GM10248 (cell line): ENCODE data around the gene TRIM7.
"Not testable (repeated sequence)": the region's sequence is repeated elsewhere in the genome, so short reads cannot be mapped to it uniquely, and the experiment has no call there.

Experiments used
- CTCF ChIA-PET: fragments of 300-600 bp; sonication (Branson Sonifier 250); formaldehyde crosslinking; extraction: SDS; loops from one replicate; lab custom pipeline; 2021; ENCODE audit warnings: antibody characterized with exemption; lab: Yijun Ruan, JAX
- POLR2A ChIA-PET: fragments of 350-650 bp; sonication (Branson Sonifier 250); formaldehyde crosslinking; extraction: SDS; loops from one replicate; lab custom pipeline; 2020; ENCODE audit warnings: antibody characterized with exemption; lab: Yijun Ruan, JAX
- DNase-seq: peaks from one replicate; pipeline ENCODE4 v3.0.0; 2012; ENCODE audit errors: extremely low spot score
- CTCF ChIP-seq: IDR thresholded peaks from 2 replicates; pipeline ENCODE4 v1.5.1; 2012; ENCODE audit warnings: mild to moderate bottlenecking, low read depth; ENCODE audit errors: extremely low read depth, missing control alignments, control extremely low read depth

The TRIM7 gene

GRCh38 chr5:181181650-181182565 lies 23.1 kb downstream of the TRIM7 start:
- DNase-seq, result peak; percentile 71
- TF ChIP-seq CTCF, result peak; percentile 80
- ChIA-PET POLR2A (no interaction called here), CTCF (interaction anchor here (0.7 to 4.0 kb wide), 7 partner anchors 8 to 79 kb away, joined by 3 to 42 read pairs (median 4); partner anchors contain the start of genes TRIM41 and TRIM52)

- CTCF ChIA-PET, result interaction anchor here (1.2 to 1.6 kb wide), 2 partner anchors 9 to 14 kb away, joined by 5 to 6 read pairs; no protein-coding TSS in a partner anchor
- POLR2A ChIA-PET, DNase-seq: not testable (repeated sequence)
Observed at GRCh38 chr5:181177559-181177958, 27.4 kb downstream of the TRIM7 start.

- no peak for TF ChIP-seq CTCF
- CTCF ChIA-PET, result interaction anchor here (0.9 to 1.6 kb wide), 2 partner anchors 8 kb away, joined by 4 to 6 read pairs; no protein-coding TSS in a partner anchor
Observed at GRCh38 chr5:181176254-181176952, 28.6 kb downstream of the TRIM7 start.

GRCh38 chr5:181173420-181174342 lies 31.3 kb downstream of the TRIM7 start:
- CTCF ChIA-PET, result interaction anchor here (1.1 to 6.2 kb wide), 4 partner anchors 10 to 75 kb away, joined by 3 to 42 read pairs (median 15); no protein-coding TSS in a partner anchor
- POLR2A ChIA-PET, result no interaction called here
- no peak for TF ChIP-seq CTCF

More at GRCh38 chr5:181176254-181176952, 28.6 kb downstream of the TRIM7 start:
- POLR2A ChIA-PET, result no interaction called here
- DNase-seq, result no peak

GRCh38 chr5:181173027-181173419 lies 32.0 kb downstream of the TRIM7 start:
- CTCF ChIA-PET, result interaction anchor here (0.8 to 6.2 kb wide), 4 partner anchors 8 to 34 kb away, joined by 3 to 42 read pairs (median 15); no protein-coding TSS in a partner anchor
- no peak for TF ChIP-seq CTCF

More at GRCh38 chr5:181173420-181174342, 31.3 kb downstream of the TRIM7 start:
- peak; percentile 48 for DNase-seq

GRCh38 chr5:181171782-181172181 lies 33.2 kb downstream of the TRIM7 start:
- CTCF ChIA-PET, result interaction anchor here (5.9 to 6.2 kb wide), 2 partner anchors 12 to 17 kb away, joined by 27 to 42 read pairs; no protein-coding TSS in a partner anchor

More at GRCh38 chr5:181173027-181173419, 32.0 kb downstream of the TRIM7 start:
- POLR2A ChIA-PET, result no interaction called here
- DNase-seq, result peak; percentile 40

More at GRCh38 chr5:181171782-181172181, 33.2 kb downstream of the TRIM7 start:
- POLR2A ChIA-PET, result no interaction called here
- DNase-seq, result no peak
- TF ChIP-seq CTCF, result no peak
